Measurements from ENCODE around the gene CDH5.

Gene CDH5

DNA sequence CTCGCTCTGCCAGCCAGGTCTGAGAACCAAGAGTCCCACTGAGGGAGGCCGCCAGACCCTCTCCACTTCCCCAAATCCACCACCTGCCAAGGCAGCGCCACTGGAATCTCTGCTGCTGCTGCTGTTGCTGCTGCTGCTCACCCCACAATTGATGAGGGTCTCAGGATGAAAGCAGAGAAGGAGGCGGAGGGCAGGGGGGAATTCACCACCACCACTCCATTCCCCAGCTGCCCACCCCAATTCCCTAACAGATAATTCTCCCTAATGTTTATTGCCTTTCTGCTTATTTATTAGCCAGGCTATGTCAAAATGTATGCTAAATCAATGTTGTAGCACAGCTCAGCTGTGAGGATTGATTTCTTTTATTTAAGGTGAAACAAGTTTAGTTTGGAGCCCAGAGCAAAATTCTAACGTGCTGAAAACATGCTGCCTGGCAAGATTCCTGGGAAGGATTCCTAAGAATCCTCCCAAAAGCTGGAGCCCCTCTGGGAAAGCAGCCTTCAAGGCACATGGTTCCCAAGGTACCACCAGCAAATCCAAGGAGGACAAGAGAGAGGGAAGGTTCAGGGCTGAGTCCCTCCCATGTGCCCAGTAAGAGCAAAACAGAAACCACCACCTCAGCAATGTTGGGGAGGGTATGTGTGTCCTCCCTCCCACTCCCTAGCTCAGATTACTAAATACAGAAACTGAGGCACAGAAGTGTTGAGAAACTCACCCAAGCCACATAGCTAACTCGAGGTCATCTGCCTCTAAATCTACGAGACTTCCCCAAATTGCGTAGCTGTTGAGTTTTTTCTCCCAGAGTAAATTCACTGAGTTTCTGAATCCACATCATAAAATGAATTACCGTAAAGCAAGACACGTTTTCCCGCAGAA lies 12.2 kb upstream of the CDH5 start:
- DNase-seq = no peak

DNA sequence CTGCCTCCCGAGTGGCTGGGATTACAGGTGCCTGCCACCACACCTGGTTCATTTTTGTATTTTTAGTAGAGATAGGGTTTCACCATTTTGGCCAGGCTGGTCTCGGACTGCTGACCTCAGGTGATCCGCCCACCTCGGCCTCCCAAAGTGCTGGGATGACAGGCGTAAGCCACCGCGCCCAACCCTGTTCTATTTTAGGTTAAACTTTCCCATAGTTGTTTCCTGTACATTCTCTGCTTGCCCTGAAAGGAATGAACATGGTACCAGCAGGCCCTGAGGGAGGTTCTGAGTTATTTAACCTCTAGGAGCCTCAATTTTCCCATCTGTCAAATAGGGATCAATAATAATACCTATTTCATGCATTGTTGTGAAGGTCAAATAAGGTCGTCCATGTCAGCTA lies 11.0 kb upstream of the CDH5 start:
- DNase-seq = no peak

DNA sequence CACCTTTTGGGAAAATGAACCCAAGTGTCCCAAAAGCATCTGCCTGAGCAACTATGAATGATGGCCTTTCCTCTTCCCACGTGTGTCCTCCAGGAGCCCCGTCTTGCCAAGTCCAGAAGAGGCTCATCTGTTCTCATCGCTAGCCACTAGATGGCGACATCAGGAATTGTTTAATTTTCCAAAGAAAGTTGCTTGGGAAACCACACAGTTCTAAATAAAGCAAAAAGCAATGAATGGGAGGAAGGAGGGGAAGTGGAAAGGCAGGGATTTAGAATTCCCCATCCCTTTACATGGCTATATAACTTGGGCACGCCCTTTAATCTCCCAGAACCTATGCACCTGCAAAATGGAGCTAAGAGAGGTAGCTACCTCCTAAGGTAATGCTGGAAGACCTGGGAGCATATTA lies 9.0 kb upstream of the CDH5 start:
- DNase-seq = peak; percentile 43

DNA sequence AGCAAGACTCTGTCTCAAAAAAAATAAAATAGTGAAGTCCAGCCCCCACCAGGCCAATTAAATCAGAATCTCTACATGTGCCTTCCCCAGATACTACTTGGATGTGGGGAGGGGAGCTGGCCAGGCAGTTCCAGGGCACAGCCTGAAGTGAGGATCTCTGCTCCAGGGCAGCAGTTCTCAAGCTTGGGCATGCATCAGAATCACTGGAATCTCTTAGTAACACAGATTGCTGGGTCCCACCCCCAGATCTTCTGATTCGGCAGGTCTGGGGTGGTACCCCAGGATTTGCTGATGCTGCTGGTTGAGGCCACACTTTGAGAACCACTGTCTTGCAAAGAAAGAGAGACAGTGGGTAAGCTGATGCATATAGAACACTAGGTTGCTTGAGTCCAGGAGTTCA lies 8.3 kb upstream of the CDH5 start:
- no peak for DNase-seq

DNA sequence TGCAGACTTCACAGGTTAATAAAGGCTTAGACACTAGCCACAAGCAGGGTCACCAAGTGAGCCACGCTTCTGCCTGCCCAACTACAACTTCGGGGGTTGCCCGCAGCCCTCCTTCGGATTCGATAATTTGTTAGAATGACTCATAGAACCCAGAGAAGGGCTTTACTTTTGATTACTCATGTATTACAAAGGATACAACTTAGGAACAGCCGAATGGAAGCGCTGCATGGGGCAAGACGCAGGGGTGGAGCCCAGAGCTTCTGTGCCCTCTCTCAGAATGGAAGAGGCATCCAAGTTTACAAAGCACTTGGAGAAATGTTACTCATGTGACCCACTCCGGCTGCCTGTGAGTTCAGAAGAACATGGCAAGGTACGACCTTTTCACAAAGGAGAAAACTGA lies 7.5 kb upstream of the CDH5 start:
- no peak for DNase-seq

DNA sequence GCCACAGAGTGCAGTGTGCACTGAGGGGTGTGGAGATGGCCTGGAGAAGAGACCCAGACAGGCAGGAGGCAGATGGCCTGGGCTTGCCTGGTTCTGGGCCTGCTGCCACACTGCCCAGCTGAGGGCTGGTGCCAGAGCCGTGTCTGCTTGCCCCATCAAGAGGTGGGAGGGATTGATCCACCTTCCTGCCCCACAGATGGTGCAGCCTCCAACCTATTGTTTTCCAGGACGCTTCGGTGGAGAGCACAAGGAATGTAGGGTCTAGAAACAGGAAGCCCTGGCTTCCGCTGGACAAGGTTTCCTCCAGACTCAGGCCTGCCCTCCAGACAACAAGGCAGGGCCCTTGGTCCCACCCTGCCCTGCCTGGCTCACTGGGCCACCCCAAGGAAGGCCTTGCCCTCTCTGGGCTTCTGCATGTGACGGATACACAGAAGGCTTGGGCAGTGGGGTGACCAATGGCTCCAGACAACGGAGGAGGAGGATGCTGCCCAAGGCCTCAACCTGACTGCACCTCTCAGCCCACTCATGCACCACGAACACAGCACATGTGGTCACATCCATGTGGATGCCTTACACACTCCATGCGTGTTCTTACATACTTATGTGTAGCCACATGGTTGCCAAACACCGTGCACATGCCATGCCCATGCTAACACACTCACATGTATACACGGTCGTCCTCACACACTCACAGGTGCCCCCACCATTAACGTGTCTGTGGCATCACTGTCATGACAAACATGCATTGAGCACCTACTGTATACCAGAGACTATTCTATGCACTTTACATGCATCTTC lies 6.5 kb upstream of the CDH5 start:
- no peak for DNase-seq

DNA sequence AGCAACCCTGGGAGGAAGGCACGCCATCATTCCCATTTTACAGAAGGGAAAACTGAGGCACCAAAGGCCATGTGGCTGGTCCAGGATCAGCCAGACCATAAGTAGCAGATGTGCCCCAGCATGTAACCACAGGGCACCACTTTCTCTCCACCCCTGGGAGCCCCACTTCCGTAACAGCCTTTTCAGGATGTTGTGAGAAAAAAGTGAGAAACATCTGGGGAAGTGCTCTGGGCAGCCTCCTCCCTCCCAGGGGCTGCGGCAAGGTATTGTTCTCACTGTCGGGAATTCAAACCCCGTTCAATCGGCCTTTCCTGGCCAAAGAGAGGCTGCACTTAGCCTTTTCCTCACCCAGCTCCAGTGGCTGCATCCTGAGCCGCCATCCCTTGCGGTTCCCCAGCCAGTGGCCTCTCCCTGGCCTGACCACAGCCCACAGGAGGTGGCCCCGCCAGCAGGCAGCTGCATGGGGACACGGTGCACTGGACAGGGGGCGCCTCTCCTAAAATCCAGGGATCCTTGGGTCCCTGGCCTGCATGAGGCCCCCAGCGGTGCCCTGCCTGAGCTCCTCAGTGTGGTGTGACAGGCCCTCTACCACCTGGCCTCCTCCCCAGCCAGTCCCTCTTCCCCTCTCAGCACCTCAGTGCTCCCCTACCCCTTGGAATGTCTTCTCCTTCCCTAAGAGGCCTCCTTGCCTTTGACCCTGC lies 5.7 kb upstream of the CDH5 start:
- no peak for DNase-seq

DNA sequence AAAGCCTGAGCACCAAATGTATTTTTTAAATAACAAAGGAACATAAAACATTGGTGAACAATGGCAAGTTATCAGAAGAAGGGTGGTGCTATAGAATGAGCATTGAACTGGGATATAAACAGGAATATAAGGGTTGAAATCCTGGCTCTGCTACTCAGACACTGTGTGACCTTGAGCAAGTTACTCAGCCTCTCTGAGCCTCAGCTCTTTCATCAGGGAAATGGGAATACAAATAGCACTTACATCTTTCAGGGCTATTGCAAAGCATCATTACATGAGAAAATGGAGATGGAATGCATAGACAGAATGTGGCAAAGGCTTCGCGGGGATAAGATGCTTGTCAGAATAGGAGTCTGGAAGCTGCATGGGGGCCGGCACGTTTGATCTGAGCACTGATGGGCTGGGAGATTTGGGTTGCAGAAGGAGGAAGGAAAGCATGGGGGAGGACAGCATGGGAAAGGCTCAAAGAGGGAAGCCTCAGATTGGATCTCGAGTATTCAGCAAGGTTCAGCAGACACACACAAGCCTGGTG lies 4.8 kb upstream of the CDH5 start:
- DNase-seq = no peak

DNA sequence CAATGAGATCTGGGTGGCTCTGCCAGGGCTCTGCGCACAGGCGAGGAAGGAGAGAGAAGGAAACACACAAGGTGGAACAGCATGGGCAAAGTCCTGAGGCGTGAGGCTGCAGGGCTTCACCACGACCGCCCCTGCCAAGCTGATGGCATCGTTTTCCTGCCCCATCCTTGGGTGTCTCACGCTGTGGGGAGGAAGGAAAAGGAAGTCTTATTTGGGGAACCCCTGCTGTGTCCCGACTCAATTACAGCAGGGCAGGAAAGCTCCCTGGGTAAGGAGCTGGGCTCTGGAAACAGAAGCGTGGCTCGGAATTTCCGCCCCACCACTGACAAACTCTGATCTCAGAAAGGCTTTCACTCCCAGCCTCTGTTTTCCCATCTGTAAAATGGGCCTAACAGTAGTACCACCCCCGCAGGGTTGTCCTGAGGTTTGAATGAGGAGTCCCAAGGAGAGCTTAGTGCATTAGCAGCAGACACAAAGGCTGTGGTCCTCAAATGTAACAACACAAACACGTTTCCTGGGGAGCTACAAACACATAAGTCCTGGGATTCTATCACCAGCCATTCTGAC lies 3.2 kb upstream of the CDH5 start:
- no peak for DNase-seq

DNA sequence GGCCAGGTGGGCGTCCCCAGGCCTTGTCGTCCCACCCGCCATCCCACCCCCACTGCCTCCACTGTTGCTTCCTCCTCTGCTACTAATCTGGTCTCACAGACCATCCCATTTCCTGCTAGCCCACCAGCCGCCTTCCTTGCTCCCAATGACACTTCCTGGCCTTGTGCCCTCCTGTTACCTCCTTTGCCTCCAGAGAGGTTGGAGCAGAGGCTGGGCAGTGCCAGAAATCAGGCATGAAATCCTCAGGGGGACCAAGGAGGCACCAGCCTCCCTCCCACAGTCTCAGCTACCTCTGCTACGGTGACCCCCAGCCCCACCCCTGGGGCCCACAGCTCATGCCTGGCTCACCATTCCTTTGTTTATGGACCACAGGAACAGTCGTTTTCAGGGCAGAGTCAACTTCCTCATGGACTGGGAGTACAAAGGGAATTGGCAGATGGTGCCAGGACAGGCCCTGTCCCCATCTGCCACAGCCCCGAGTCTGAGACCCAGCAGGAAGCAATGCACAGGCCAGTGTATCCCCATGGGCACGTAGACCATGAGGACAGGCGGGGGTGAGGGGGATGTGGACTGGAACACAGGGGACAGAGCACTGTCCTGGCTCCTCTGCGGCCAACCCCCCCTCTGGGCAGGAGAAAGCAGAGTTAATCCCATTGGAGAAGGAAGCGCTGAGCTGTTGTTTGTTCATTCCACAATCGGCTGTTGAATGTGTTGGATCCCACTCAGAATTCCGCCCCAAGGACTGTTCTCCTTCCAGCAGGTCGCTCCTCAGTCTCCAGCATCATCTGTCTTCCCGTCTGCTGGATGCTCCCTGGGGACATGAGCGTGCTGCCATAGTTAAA lies 2.2 kb upstream of the CDH5 start:
- no peak for DNase-seq

DNA sequence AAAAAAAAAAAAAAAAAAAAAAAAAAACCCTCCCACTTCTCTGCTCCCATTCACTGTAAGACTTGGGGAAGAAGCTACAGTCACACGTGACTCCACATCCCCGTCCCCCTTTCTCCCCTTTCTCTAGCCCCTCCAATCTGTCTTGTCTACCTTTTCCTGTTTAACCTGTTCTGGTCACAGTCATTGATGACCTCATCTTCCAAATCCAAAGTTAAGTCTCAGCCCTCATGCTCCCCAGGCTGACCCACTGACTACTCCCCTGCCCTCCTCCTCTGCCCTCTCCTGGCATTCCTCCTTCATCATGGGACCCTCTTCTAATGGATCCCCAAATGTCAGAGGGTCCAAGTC lies 1.6 kb upstream of the CDH5 start:
- no peak for DNase-seq

DNA sequence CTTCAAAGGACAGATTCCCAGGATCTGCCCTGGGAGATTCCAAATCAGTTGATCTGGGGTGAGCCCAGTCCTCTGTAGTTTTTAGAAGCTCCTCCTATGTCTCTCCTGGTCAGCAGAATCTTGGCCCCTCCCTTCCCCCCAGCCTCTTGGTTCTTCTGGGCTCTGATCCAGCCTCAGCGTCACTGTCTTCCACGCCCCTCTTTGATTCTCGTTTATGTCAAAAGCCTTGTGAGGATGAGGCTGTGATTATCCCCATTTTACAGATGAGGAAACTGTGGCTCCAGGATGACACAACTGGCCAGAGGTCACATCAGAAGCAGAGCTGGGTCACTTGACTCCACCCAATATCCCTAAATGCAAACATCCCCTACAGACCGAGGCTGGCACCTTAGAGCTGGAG lies 840 bp upstream of the CDH5 start:
- no peak for DNase-seq

DNA sequence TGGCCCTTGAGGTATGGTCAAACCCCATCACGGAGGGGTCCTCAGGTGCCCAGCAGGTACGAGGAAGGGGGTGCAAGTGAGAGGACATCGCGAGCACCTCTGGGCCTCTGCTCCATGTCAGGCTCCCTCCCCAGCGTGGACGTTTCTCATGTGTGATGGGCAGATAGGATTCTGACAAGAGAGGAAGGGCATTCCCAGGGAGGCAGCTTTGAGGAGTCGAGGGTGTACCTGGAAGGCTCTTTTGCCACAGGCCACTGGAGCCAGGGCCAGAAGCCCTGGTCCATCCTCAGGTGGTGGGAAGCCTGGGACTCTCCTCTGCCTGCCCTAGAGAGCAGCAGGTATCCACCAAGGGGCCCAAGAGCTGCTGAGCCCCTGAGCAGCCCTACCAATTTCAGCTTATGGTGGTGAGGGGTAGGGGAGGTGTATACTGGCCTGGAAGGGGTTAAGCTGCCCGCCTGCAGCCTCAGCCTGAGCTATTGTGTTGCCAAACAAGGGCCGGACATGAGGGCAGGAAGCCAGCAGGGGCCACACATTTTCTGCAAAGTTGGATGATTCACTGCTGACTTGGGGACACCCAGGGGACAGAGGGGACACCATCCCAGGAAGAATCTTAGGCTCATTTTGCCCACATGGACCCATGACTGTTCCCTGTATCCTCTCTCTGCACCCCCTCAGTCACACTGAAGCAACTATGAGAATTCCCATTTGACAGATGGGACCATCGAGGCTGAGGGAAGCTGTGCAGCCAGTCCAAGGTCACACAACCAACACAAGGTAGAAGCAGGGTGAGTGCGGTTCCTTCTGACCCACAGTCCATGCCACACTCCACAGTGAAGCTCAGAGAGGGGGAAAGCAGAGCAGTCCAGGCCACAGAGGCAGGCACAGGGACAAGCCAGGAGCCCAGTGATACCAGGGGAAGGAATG lies 1.7 kb downstream of the CDH5 start:
- no peak for DNase-seq

DNA sequence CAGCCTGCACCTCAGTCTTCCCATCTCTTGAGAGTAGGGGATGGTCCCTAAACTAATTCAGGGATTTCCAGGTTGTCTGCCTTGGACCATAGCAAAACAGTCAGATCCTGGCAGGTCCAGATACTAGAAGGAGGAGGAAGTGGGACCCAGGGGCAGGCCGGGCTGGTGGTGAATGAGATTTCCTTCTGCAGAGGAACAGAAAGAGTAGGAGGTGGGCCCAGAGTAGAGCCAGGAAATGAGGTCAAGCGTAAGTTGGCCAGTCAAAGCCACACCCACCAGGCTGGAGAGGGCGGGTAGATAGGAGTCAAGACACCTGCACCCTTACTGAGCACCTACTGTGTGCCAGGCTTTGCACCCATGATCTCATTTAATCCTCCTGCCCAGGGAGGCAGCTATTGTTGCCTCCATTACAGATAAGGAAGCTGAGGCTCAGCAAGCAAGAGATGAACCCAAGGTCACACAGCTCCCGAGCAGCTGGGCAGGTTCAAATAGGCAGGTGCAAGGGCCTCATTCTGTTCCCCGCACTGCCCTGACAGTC lies 2.6 kb downstream of the CDH5 start:
- DNase-seq = no peak

DNA sequence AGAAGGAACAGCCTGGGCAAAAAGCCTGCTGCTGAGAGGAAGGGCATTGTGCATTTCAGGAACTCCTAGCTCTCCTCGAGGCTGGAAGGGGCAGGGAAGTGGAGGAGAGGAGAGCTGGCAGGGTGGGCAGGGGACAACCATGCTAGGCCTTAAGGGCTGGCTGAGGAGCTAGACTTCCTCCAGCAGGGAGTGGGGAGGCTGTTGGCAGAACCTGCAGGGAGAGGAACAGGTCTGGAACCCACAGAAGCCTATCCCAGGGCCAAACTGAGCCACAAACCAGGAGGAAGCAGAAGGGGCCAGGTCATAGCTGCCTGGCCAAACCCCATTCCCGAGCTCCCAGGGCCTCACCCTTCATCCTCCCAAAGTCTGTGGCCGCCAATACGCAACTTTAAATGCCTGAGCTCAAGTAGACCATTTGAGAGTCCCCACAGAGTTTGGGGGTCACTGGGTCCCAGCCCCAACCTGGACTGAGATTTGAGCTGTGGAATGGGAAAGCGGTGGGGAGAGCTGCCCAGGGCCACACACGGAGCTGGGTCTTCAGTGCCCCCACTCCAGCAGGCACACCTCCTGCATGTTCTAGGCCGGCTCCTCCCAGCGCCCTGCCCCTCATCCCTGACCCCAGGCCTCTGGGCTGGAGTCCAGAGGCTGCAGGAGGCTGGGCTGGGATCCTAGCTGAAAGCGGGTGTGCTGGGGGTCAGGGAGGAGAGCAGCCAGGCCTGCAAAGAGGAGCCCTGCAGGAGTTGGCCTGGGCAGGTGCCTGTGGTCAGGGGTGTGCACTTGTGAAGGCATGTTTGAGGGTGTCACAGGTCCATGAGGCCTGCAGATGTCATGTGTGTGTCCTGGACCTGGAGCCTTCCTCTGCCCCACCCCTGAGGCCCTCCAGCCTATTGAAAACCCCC lies 4.5 kb downstream of the CDH5 start:
- DNase-seq = no peak

DNA sequence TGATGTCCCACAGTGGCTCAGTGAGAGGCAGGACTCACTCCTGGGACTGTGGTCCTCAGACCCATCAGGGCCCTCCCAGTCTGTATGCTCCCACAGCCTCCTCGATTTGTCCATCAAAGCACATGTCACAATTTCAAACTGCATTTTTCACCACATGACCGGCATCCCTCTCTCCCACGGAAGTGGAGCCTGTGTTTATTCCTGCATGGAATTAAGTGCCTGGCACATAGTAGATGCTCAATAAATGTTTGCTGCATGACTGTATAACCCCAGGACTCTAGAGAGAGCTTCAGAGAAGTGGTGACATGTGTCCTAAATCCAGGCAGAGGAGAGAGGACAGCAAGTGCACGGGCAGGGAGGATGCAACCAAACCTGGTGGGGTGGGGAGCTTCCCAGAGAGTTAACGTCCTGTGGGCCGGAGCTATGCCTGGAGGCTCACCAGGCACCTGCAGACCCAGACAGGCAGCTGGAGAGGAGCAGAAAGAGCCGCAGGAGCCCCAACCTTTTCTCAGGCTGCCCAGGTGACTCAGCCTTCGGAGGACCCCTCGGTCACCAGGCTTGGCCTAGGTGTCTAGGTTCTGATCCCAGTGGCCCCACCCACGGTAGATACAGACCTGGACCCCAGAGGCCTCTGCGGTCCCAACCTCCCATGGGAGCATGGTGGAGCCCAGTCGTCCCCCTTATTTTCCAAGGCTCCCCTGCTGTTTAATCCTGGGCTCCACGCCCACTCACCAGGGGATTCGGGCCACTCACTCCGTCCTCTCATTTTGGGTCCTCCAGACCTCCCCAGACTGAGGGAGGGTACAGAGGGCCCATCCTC lies 5.8 kb downstream of the CDH5 start:
- no peak for DNase-seq

DNA sequence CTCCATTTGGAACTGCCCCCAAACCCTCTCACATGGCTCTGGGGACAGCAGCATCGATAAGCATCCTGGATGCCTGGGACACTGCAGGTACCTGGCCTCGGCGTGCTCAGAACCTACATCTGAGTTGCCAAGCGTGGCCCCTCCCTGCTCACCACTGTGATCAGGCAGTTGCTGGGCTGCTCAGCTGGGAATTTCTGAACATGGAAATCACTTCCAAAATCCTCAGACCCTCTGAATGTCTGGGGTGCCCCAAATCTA lies 6.3 kb downstream of the CDH5 start:
- no peak for DNase-seq

DNA sequence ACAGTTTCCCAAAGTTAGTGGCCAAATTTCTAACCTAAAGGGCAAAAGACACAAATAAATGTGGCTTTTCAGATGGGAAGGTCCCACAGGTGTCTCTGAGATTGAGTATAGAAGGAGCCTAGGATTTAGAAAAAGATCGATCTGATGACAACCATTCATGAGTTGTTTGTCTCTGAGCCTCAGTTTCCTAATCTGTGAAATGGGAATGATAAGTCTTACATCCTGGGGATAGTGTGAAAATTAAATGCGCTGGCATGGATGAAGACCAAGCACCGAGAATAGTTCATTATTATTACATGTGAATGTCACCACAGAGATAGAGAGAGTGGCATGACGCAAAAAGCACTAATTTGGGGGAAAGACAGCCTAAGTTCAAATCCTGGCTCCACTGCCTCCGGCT lies 7.2 kb downstream of the CDH5 start:
- DNase-seq = no peak

DNA sequence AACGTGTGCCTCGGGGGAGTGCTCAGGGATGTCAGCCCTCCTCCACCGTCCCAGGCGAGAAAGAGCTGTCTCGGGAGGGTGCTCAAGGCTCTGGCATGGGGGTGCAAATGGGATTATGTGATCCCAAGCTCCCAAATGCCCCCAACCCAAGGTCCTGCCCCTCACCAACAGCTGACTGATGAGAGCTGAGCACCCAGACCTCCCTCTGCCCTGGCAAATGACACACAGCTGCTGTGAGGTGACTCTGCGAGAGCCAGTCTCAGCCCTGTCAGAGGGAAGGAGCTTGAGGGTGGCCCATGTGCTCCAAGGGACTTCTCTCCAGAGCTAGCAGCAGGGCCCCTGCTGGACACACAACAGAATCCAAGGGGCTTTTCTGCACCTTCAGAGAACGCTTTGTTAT lies 7.7 kb downstream of the CDH5 start:
- no peak for DNase-seq

All from activated CD4-positive, alpha-beta T cell treated with anti-CD3 and anti-CD28 coated beads for 48 hours (primary cell).